ENCODE data around the gene E2F1.
"Not testable (repeated sequence)": the region's sequence is repeated elsewhere in the genome, so short reads cannot be mapped to it uniquely, and the experiment has no call there.

Gene E2F1

GRCh38 chr20:33710681-33711445 lies 24.7 kb upstream of the E2F1 start:
- no peak for DNase-seq

- no peak for DNase-seq
These were observed 23.8 kb upstream of the E2F1 start for GRCh38 chr20:33709905-33710541.

- no peak for DNase-seq
These were observed 23.2 kb upstream of the E2F1 start for GRCh38 chr20:33709398-33709797.

GRCh38 chr20:33707668-33708067 lies 21.5 kb upstream of the E2F1 start:
- no peak for DNase-seq

- DNase-seq: no peak
These were observed 18.2 kb upstream of the E2F1 start for GRCh38 chr20:33704197-33704924.

GRCh38 chr20:33703498-33704137 lies 17.4 kb upstream of the E2F1 start:
- DNase-seq: no peak

- DNase-seq: no peak
These were observed 16.7 kb upstream of the E2F1 start for GRCh38 chr20:33702861-33703260.

- DNase-seq: no peak
These were observed 15.7 kb upstream of the E2F1 start for GRCh38 chr20:33701629-33702450.

GRCh38 chr20:33700696-33701441 lies 14.7 kb upstream of the E2F1 start:
- DNase-seq: not testable (repeated sequence)

GRCh38 chr20:33698966-33699365 lies 12.8 kb upstream of the E2F1 start:
- DNase-seq: not testable (repeated sequence)

GRCh38 chr20:33697129-33697528 lies 10.9 kb upstream of the E2F1 start:
- DNase-seq: peak; percentile 73

- no peak for DNase-seq
These were observed 10.3 kb upstream of the E2F1 start for GRCh38 chr20:33696448-33696847.

- no peak for DNase-seq
These were observed 8.4 kb upstream of the E2F1 start for GRCh38 chr20:33694639-33695012.

- no peak for DNase-seq
These were observed 7.8 kb upstream of the E2F1 start for GRCh38 chr20:33693741-33694638.

- DNase-seq: no peak
These were observed 7.1 kb upstream of the E2F1 start for GRCh38 chr20:33693289-33693688.

- DNase-seq: peak; percentile 35
These were observed 3.8 kb upstream of the E2F1 start for GRCh38 chr20:33689973-33690372.

- DNase-seq: no peak
These were observed 3.3 kb upstream of the E2F1 start for GRCh38 chr20:33689493-33689892.

- DNase-seq: no peak
These were observed 2.8 kb upstream of the E2F1 start for GRCh38 chr20:33688938-33689424.

- no peak for DNase-seq
These were observed 2.1 kb upstream of the E2F1 start for GRCh38 chr20:33687993-33688937.
